Measurements from ENCODE around the gene OPN5.

DNA sequence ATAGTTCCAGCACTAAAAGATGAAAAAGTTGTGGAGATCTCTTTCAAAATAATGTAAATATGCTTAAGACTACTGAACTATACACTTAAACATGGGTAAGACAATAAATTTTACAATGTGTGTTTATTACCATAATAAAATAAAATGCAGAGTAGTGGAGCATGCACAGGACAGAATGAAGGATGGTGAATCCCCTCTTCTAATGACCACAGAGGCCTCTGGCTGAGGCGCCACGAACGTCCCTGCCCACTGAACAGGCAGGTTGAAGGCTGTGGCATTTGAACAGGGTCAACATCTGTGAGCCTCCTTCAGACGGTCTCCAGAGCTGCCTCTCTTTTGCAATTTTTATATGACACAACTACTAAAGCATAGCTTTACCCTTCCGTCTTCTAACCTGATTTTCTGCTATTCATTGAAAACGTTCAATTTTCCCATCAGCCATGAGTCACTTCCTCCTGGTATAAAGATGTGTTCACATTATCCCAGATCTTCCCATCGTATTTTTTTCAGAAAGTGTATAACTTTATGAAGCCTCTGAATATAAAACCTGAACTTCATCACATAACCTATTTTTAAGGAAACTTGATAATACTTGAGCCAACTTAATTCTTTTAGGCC, 45.6 kb upstream of the OPN5 start:
- TF ChIP-seq POLR2AphosphoS5 (IDR thresholded peaks at IDR 0.05; ENCODE audit: borderline replicate concordance, low read depth, low read length) (no peak), EZH2 (IDR thresholded peaks at IDR 0.05) (no peak), FOXP2 (optimal IDR thresholded peaks at IDR 0.05; ENCODE audit: control extremely low read depth, extremely low read length, insufficient read depth) (no peak)

Data from SK-N-MC (cell line).